HEK293 (cell line): ENCODE data around the gene S100A14.
A peak's percentile ranks its signal among the peaks of the same experiment; 100 is the strongest.

Experiments
- HIC1 ChIP-seq: fragments of 450-650 bp; formaldehyde crosslinking; IDR thresholded peaks from 2 replicates; pipeline ENCODE4 v1.5.1; 2016; ENCODE audit warnings: missing biosample characterization, missing genetic modification characterization
- KLF7 ChIP-seq: fragments of 450-650 bp; formaldehyde crosslinking; IDR thresholded peaks from 2 replicates; pipeline ENCODE4 v1.5.1; 2016; ENCODE audit warnings: missing biosample characterization, missing genetic modification characterization, borderline replicate concordance
- PATZ1 ChIP-seq: fragments of 450-650 bp; formaldehyde crosslinking; IDR thresholded peaks from 2 replicates; pipeline ENCODE4 v1.5.1; 2016; ENCODE audit warnings: missing biosample characterization, missing genetic modification characterization
- RBAK ChIP-seq: fragments of 450-650 bp; formaldehyde crosslinking; IDR thresholded peaks from 2 replicates; pipeline ENCODE4 v1.5.1; 2016; ENCODE audit warnings: missing biosample characterization, missing genetic modification characterization
- ZBTB17 ChIP-seq: fragments of 450-650 bp; formaldehyde crosslinking; IDR thresholded peaks from 2 replicates; pipeline ENCODE4 v1.5.1; 2016; ENCODE audit warnings: missing biosample characterization, missing genetic modification characterization
- ZBTB6 ChIP-seq: fragments of 450-650 bp; formaldehyde crosslinking; IDR thresholded peaks from 2 replicates; pipeline ENCODE4 v1.5.1; 2017; ENCODE audit warnings: missing biosample characterization, missing genetic modification characterization
- ZBTB8A ChIP-seq: fragments of 450-650 bp; formaldehyde crosslinking; IDR thresholded peaks from 2 replicates; pipeline ENCODE4 v1.5.1; 2016; ENCODE audit warnings: missing biosample characterization, missing genetic modification characterization
- ZFP3 ChIP-seq: fragments of 450-650 bp; formaldehyde crosslinking; IDR thresholded peaks from 2 replicates; pipeline ENCODE4 v1.5.1; 2016; ENCODE audit warnings: low read depth, missing biosample characterization, missing genetic modification characterization
- ZNF155 ChIP-seq: fragments of 450-650 bp; formaldehyde crosslinking; IDR thresholded peaks from 2 replicates; pipeline ENCODE4 v1.5.1; 2016; ENCODE audit warnings: missing biosample characterization, missing genetic modification characterization
- ZNF175 ChIP-seq: fragments of 450-650 bp; formaldehyde crosslinking; IDR thresholded peaks from 2 replicates; pipeline ENCODE4 v1.5.1; 2016; ENCODE audit warnings: missing biosample characterization, missing genetic modification characterization
- ZNF221 ChIP-seq: fragments of 450-650 bp; formaldehyde crosslinking; IDR thresholded peaks from 2 replicates; pipeline ENCODE4 v1.5.1; 2017; ENCODE audit warnings: missing biosample characterization, missing genetic modification characterization, borderline replicate concordance
- ZNF248 ChIP-seq: fragments of 450-650 bp; formaldehyde crosslinking; IDR thresholded peaks from 2 replicates; pipeline ENCODE4 v1.5.1; 2017; ENCODE audit warnings: missing biosample characterization, missing genetic modification characterization
- ZNF266 ChIP-seq: fragments of 450-650 bp; formaldehyde crosslinking; IDR thresholded peaks from 2 replicates; pipeline ENCODE4 v1.5.1; 2016; ENCODE audit warnings: missing biosample characterization, missing genetic modification characterization, low read depth
- ZNF366 ChIP-seq: fragments of 450-650 bp; formaldehyde crosslinking; conservative IDR thresholded peaks from 2 replicates; pipeline ENCODE4 v1.5.1; 2016; ENCODE audit warnings: missing biosample characterization, missing genetic modification characterization
- ZNF416 ChIP-seq: fragments of 450-650 bp; formaldehyde crosslinking; IDR thresholded peaks from 2 replicates; pipeline ENCODE4 v1.5.1; 2016; ENCODE audit warnings: missing biosample characterization, missing genetic modification characterization
- ZNF426 ChIP-seq: fragments of 450-650 bp; formaldehyde crosslinking; IDR thresholded peaks from 2 replicates; pipeline ENCODE4 v1.5.1; 2017; ENCODE audit warnings: missing biosample characterization, missing genetic modification characterization, mild to moderate bottlenecking, inconsistent platforms, moderate library complexity
- ZNF513 ChIP-seq: fragments of 450-650 bp; IDR thresholded peaks from 2 replicates; pipeline ENCODE4 v1.5.1; 2018; ENCODE audit warnings: missing biosample characterization, missing genetic modification characterization
- ZNF530 ChIP-seq: fragments of 450-650 bp; formaldehyde crosslinking; IDR thresholded peaks from 2 replicates; pipeline ENCODE4 v1.5.1; 2016; ENCODE audit warnings: low read depth, missing biosample characterization, missing genetic modification characterization
- ZNF560 ChIP-seq: fragments of 450-650 bp; formaldehyde crosslinking; IDR thresholded peaks from 2 replicates; pipeline ENCODE4 v1.5.1; 2017; ENCODE audit warnings: missing biosample characterization, missing genetic modification characterization, borderline replicate concordance
- ZNF600 ChIP-seq: fragments of 450-650 bp; formaldehyde crosslinking; IDR thresholded peaks from 2 replicates; pipeline ENCODE4 v1.5.1; 2016; ENCODE audit warnings: missing biosample characterization, missing genetic modification characterization
- ZNF639 ChIP-seq: fragments of 450-650 bp; formaldehyde crosslinking; IDR thresholded peaks from 2 replicates; pipeline ENCODE4 v1.5.1; 2016; ENCODE audit warnings: missing biosample characterization, missing genetic modification characterization
- ZNF645 ChIP-seq: fragments of 450-650 bp; formaldehyde crosslinking; IDR thresholded peaks from 2 replicates; pipeline ENCODE4; 2016; ENCODE audit warnings: missing biosample characterization, missing genetic modification characterization
- ZNF654 ChIP-seq: fragments of 450-650 bp; formaldehyde crosslinking; IDR thresholded peaks from 2 replicates; pipeline ENCODE4 v1.5.1; 2016; ENCODE audit warnings: low read depth, missing biosample characterization, missing genetic modification characterization
- ZNF658 ChIP-seq: fragments of 450-650 bp; formaldehyde crosslinking; IDR thresholded peaks from 2 replicates; pipeline ENCODE4; 2016; ENCODE audit warnings: missing biosample characterization, missing genetic modification characterization
- ZNF670 ChIP-seq: fragments of 450-650 bp; formaldehyde crosslinking; IDR thresholded peaks from 2 replicates; pipeline ENCODE4 v1.5.1; 2016; ENCODE audit warnings: missing biosample characterization, missing genetic modification characterization, low read depth
- ZNF747 ChIP-seq: fragments of 450-650 bp; formaldehyde crosslinking; IDR thresholded peaks from 2 replicates; pipeline ENCODE4 v1.5.1; 2016; ENCODE audit warnings: missing biosample characterization, missing genetic modification characterization
- ZNF777 ChIP-seq: fragments of 450-650 bp; formaldehyde crosslinking; IDR thresholded peaks from 2 replicates; pipeline ENCODE4 v1.5.1; 2017; ENCODE audit warnings: missing biosample characterization, missing genetic modification characterization, borderline replicate concordance
- ZNF837 ChIP-seq: fragments of 450-650 bp; formaldehyde crosslinking; IDR thresholded peaks from 2 replicates; pipeline ENCODE4 v1.5.1; 2016; ENCODE audit warnings: missing biosample characterization, missing genetic modification characterization

The S100A14 gene

GRCh38 chr1:153566414-153567371, 49.4 kb downstream of the S100A14 start (continued):
- TF ChIP-seq ZFP3 (tag by site-specific recombination) (no peak), ZBTB17 (tag by site-specific recombination) (peak; percentile 80), ZBTB8A (peak; percentile 83), ZNF426 (tag by site-specific recombination) (no peak), ZNF366 (tag by site-specific recombination) (peak; percentile 88), HIC1 (peak; percentile 100), ZNF837 (tag by site-specific recombination) (no peak), ZNF600 (peak; percentile 85), ZNF670 (tag by site-specific recombination) (no peak), ZNF248 (tag by site-specific recombination) (no peak), ZNF416 (tag by site-specific recombination) (no peak), ZNF777 (tag by site-specific recombination) (peak; percentile 76; the same call in 1 of the 2 replicates), RBAK (tag by site-specific recombination) (no peak), ZNF155 (tag by site-specific recombination) (no peak), ZBTB6 (tag by site-specific recombination) (no peak), ZNF530 (no peak), ZNF221 (tag by site-specific recombination) (no peak), PATZ1 (tag by site-specific recombination) (peak; percentile 100), ZNF654 (no peak), ZNF175 (tag by site-specific recombination) (no peak), ZNF266 (no peak), KLF7 (tag by site-specific recombination) (peak; percentile 98), ZNF560 (tag by site-specific recombination) (no peak), ZNF513 (tag by site-specific recombination) (peak; percentile 40; the same call in 1 of the 2 replicates), ZNF645 (no peak), ZNF658 (no peak), ZNF747 (tag by site-specific recombination) (no peak), ZNF639 (tag by site-specific recombination) (peak; percentile 95)
